ENCODE results near the gene LTA4H. TPM values are rescaled to one million over a fixed set of nuclear protein-coding genes. Genes with fewer than 3 reads are reported as not detected.
"Not testable (repeated sequence)": the region's sequence is repeated elsewhere in the genome, so short reads cannot be mapped to it uniquely, and the experiment has no call there.

The LTA4H gene
- polyA plus RNA-seq, 3 donors from 2014 or later, result 65.9 to 78.1 (median 67.2) TPM

DNA sequence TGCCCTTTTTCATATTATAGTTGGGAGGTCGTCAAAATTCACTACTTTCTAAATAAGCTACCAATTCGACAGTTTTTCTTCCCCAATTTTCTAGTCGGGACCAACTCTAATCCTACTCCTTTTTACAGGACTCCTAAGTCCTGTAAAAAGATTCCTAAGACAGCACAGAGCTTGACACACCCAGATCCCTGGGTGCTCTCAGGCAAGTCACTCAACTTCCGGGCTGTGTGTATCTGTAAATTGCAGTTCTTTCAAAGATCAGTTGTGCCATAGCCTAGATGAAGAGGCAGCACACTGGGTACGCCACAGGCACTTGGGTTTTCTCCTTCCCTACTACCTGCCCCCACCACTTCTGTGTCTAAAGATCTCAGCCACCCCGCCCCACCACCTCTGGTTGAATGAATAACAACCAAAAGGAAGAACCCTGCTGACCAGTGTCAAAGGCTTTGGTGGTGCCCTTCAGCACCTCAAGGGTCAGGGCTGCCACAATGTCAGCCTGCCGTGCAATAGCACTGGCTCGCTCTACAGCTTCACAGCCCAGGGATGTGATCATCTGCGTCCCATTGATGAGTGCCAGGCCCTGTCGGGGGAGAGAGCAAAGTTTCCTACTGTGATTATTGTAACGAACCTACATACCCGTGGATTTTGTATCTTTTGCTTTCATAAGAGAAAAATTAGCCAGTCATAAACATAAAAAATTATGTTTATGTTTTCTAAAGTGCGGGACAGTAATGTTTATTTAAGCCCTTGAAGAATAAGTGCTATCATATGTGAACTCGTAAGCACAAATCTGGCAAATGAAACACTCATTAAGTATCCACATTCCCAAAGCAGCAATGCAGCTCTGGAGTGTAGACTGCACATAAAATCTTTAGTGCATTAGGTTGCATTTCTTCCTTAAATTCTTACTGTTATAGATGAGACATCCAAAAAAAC lies 48.5 kb downstream of the LTA4H start:
- Mint-ChIP-seq H3K4me3 (no peak overlapping the region), H3K27me3 (ENCODE audit: low read depth in 3 of 3) (peaks cover 0 to 1% (median 0%) of the 10 kb centered on the region in 3 donors), H3K27ac (no peak overlapping the region), H3K4me1 (no peaks in the 10 kb centered on the region), H3K9me3 (no peaks in the 10 kb centered on the region), H3K36me3 (peaks cover 0 to 10% (median 4%) of the 10 kb centered on the region in 3 donors)
- DNase-seq, result no peak

- Mint-ChIP-seq H3K9me3 (no peaks in the 10 kb centered on the region), H3K36me3 (peaks cover 0 to 8% (median 4%) of the 10 kb centered on the region in 3 donors), H3K27ac (no peak overlapping the region), H3K4me1 (no peaks in the 10 kb centered on the region), H3K27me3 (ENCODE audit: low read depth in 3 of 3) (peaks cover 0 to 1% (median 0%) of the 10 kb centered on the region in 3 donors), H3K4me3 (no peak overlapping the region)
- no peak for DNase-seq
These were observed 50.7 kb downstream of the LTA4H start for GRCh38 chr12:95984682-95985081.

DNA sequence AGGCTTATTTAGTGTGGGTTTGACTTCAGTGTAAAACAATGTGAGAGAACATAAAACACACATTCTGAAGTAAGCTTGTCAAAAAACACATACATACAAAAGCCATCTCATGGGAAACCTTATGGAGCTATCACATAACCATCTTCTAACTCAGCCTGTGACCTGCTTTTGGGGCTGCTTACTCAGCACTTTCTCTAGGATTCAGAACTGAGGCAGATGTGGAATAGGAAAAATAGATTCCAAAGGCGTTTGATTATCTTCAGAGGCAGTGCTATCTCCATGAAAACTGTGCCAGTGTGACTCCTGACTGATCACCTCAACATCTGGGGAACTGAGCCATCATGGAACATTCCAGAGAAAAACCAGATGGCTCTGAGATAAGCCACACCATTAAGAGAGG lies 52.8 kb downstream of the LTA4H start:
- Mint-ChIP-seq H3K36me3 (peaks cover 0 to 4% (median 0%) of the 10 kb centered on the region in 3 donors), H3K4me1 (no peaks in the 10 kb centered on the region), H3K27me3 (ENCODE audit: low read depth in 3 of 3) (peaks cover 0 to 1% (median 0%) of the 10 kb centered on the region in 3 donors), H3K4me3 (no peak overlapping the region), H3K9me3 (no peaks in the 10 kb centered on the region), H3K27ac (no peak overlapping the region)
- no peak for DNase-seq

DNA sequence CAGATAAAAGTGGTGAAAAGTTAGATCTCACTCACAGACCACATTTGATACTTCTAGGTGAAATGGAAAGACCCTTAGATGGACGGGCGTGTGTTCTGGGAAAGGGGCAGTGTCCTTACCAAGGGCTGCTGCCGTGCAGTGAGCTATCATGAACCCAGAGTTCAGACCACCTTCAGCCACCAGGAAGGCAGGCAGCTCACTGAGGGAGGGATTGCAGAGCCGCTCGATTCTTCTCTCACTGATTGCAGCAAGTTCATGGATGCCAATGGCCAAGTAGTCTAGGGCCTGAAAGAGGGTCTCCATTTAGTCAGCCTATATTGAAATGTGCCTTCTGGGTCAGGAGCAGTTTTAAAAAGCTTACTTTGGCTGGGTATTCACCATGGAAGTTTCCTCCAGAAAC lies 55.0 kb downstream of the LTA4H start:
- no peaks in the 10 kb centered on the region for H3K4me1 Mint-ChIP-seq
- H3K27ac Mint-ChIP-seq, result no peak overlapping the region
- DNase-seq, result no peak
- peaks cover 0 to 1% (median 0%) of the 10 kb centered on the region in 3 donors for H3K27me3 Mint-ChIP-seq (ENCODE audit: low read depth in 3 of 3)
- no peaks in the 10 kb centered on the region for H3K9me3 Mint-ChIP-seq
- no peak overlapping the region for H3K4me3 Mint-ChIP-seq
- H3K36me3 Mint-ChIP-seq, result peaks cover 0 to 7% (median 0%) of the 10 kb centered on the region in 3 donors

- H3K4me3 Mint-ChIP-seq, result no peak overlapping the region
- H3K9me3 Mint-ChIP-seq, result no peaks in the 10 kb centered on the region
- no peaks in the 10 kb centered on the region for H3K4me1 Mint-ChIP-seq
- no peak for DNase-seq
- peaks cover 0 to 1% (median 0%) of the 10 kb centered on the region in 3 donors for H3K27me3 Mint-ChIP-seq (ENCODE audit: low read depth in 3 of 3)
- no peak overlapping the region for H3K27ac Mint-ChIP-seq
- H3K36me3 Mint-ChIP-seq, result peaks cover 0 to 7% (median 0%) of the 10 kb centered on the region in 3 donors
These were observed 56.6 kb downstream of the LTA4H start for GRCh38 chr12:95978774-95979173.

GRCh38 chr12:95978351-95978750 lies 57.0 kb downstream of the LTA4H start:
- H3K4me1 Mint-ChIP-seq, result no peaks in the 10 kb centered on the region

GRCh38 chr12:95977764-95978305 lies 57.6 kb downstream of the LTA4H start:
- Mint-ChIP-seq H3K36me3 (peaks cover 0 to 13% (median 0%) of the 10 kb centered on the region in 3 donors), H3K27me3 (ENCODE audit: low read depth in 3 of 3) (peaks cover 0 to 1% (median 0%) of the 10 kb centered on the region in 3 donors), H3K4me1 (no peaks in the 10 kb centered on the region), H3K27ac (no peak overlapping the region), H3K9me3 (no peaks in the 10 kb centered on the region), H3K4me3 (no peak overlapping the region)
- DNase-seq, result no peak

More at GRCh38 chr12:95978351-95978750, 57.0 kb downstream of the LTA4H start:
- no peak for DNase-seq
- Mint-ChIP-seq H3K27ac (no peak overlapping the region), H3K4me3 (no peak overlapping the region), H3K36me3 (peaks cover 0 to 10% (median 0%) of the 10 kb centered on the region in 3 donors), H3K27me3 (ENCODE audit: low read depth in 3 of 3) (peaks cover 0 to 1% (median 0%) of the 10 kb centered on the region in 3 donors), H3K9me3 (no peaks in the 10 kb centered on the region)

DNA sequence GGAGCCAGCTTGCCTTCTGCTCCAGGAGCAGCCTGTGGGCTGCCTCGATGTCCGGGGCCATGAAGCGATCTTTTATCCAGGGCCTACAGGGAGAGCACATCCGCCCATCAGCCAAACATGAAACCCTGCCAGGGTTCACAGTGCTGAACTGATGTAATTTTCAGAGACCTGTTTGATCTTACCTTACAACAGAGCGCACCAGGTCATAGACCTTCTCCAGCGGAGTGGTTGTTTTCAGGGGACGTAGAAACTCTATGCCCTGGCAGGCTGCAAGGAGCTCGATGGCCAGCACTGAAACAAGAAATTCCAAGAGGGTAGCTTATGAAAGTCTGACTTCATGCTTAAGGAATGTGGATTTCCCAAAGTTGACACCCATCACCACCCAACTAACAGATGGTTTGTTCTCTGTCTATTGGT lies 59.0 kb downstream of the LTA4H start:
- DNase-seq, result no peak
- H3K27me3 Mint-ChIP-seq (ENCODE audit: low read depth in 3 of 3), result peaks cover 0 to 1% (median 0%) of the 10 kb centered on the region in 3 donors
- no peaks in the 10 kb centered on the region for H3K4me1 Mint-ChIP-seq
- no peak overlapping the region for H3K27ac Mint-ChIP-seq
- H3K36me3 Mint-ChIP-seq, result peaks cover 0 to 13% (median 0%) of the 10 kb centered on the region in 3 donors
- H3K4me3 Mint-ChIP-seq, result no peak overlapping the region
- no peaks in the 10 kb centered on the region for H3K9me3 Mint-ChIP-seq

DNA sequence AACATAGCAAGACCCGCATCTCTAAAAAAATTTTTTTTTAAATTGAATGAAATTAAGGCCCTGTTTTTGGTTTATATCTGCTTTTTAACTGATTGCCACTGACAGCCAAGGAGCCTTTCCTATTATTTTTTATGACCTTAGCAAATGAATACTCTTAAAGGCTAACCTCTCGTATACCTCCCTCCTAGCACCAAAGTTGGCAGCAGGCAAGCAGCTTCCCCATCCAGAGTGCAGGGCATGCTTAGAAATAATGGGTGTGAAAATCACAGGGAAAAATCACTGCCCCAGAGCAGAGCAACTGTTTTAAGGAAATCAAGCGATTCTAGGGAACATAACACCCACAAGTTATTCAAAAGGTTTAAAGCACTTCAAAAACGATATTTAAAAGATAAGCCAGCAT lies 59.9 kb downstream of the LTA4H start:
- Mint-ChIP-seq H3K9me3 (no peaks in the 10 kb centered on the region), H3K27ac (no peak overlapping the region)

GRCh38 chr12:95974358-95974757 lies 61.0 kb downstream of the LTA4H start:
- no peaks in the 10 kb centered on the region for H3K9me3 Mint-ChIP-seq
- no peak overlapping the region for H3K27ac Mint-ChIP-seq
- H3K4me3 Mint-ChIP-seq, result no peak overlapping the region
- peaks cover 0 to 1% (median 0%) of the 10 kb centered on the region in 3 donors for H3K27me3 Mint-ChIP-seq (ENCODE audit: low read depth in 3 of 3)
- DNase-seq, result no peak
- H3K36me3 Mint-ChIP-seq, result peaks cover 0 to 13% (median 0%) of the 10 kb centered on the region in 3 donors
- no peaks in the 10 kb centered on the region for H3K4me1 Mint-ChIP-seq

More for the DNA sequence above, 59.9 kb downstream of the LTA4H start:
- no peak for DNase-seq
- Mint-ChIP-seq H3K36me3 (peaks cover 0 to 13% (median 0%) of the 10 kb centered on the region in 3 donors), H3K27me3 (ENCODE audit: low read depth in 3 of 3) (peaks cover 0 to 1% (median 0%) of the 10 kb centered on the region in 3 donors), H3K4me3 (no peak overlapping the region), H3K4me1 (no peaks in the 10 kb centered on the region)

DNA sequence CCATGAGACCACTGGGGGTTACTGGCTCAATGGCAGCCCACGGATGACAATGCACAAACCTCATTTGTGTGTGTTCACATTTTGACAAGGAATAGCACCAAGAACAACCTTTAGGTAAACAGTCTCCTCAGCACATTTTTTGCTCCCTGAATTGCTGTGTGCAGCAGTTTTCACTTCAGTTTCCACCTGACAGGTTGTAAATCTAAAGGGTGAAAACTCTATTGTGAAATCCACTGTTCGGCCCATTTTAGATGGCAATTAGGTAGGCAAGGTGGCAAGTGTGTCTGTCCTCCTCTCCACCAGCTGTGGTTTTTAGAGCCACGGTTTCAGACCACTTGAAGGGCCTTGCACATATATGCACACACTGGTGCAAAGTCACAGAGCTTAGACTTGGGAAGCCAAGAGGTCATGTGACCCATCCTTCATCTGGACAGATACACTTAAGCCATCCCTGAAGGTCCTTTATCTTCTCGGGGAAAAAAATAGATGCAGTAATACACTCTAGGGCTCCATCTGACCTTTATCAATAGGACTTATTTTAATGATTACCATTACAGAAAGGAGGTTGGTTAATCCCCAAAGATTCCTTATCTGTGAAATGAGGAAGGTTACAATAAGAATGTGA lies 62.4 kb downstream of the LTA4H start:
- H3K4me1 Mint-ChIP-seq, result no peaks in the 10 kb centered on the region
- H3K27ac Mint-ChIP-seq, result no peak overlapping the region
- peaks cover 4 to 13% (median 5%) of the 10 kb centered on the region in 3 donors for H3K36me3 Mint-ChIP-seq
- no peak for DNase-seq
- peaks cover 0 to 1% (median 0%) of the 10 kb centered on the region in 3 donors for H3K27me3 Mint-ChIP-seq (ENCODE audit: low read depth in 3 of 3)
- no peak overlapping the region for H3K4me3 Mint-ChIP-seq
- H3K9me3 Mint-ChIP-seq, result no peaks in the 10 kb centered on the region

DNA sequence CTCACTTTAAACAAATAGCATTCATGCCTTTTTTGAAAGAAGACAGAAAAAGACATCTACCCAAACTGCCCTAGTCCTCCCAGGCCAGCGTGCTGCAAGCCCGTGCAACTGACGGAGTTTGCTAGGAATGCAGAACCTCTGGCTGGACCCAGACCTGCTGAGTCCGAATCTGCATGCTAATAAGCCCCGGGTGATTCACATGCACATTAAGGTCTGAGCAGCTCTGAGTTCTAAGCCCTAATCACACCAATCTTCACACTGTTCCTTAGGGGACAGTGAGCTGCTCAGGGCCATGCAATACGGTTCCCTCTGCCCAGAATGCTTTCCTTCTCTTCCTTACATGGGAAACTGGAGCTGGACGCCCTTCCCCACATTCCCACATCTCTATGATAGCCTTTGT lies 64.5 kb downstream of the LTA4H start:
- no peak overlapping the region for H3K27ac Mint-ChIP-seq
- DNase-seq, result no peak
- peaks cover 6 to 13% (median 13%) of the 10 kb centered on the region in 3 donors for H3K36me3 Mint-ChIP-seq
- no peaks in the 10 kb centered on the region for H3K9me3 Mint-ChIP-seq
- H3K27me3 Mint-ChIP-seq (ENCODE audit: low read depth in 3 of 3), result peaks cover 0 to 3% (median 0%) of the 10 kb centered on the region in 3 donors
- no peak overlapping the region for H3K4me3 Mint-ChIP-seq
- H3K4me1 Mint-ChIP-seq, result no peaks in the 10 kb centered on the region

- H3K27ac Mint-ChIP-seq; H3K4me1 Mint-ChIP-seq; H3K4me3 Mint-ChIP-seq; DNase-seq; H3K9me3 Mint-ChIP-seq; H3K27me3 Mint-ChIP-seq (ENCODE audit: low read depth in 3 of 3): not testable (repeated sequence)
- peaks cover 6 to 17% (median 13%) of the 10 kb centered on the region in 3 donors for H3K36me3 Mint-ChIP-seq
These were observed 66.3 kb downstream of the LTA4H start for GRCh38 chr12:95969116-95969515.

GRCh38 chr12:95967301-95967700 lies 68.1 kb downstream of the LTA4H start:
- H3K4me1 Mint-ChIP-seq, result no peaks in the 10 kb centered on the region
- H3K36me3 Mint-ChIP-seq, result peaks cover 0 to 23% (median 17%) of the 10 kb centered on the region in 3 donors
- no peak overlapping the region for H3K4me3 Mint-ChIP-seq
- no peak for DNase-seq
- no peaks in the 10 kb centered on the region for H3K9me3 Mint-ChIP-seq
- peaks cover 0 to 2% (median 0%) of the 10 kb centered on the region in 3 donors for H3K27me3 Mint-ChIP-seq (ENCODE audit: low read depth in 3 of 3)
- H3K27ac Mint-ChIP-seq, result no peak overlapping the region
